ENCODE data around the gene AP2S1.

DNA sequence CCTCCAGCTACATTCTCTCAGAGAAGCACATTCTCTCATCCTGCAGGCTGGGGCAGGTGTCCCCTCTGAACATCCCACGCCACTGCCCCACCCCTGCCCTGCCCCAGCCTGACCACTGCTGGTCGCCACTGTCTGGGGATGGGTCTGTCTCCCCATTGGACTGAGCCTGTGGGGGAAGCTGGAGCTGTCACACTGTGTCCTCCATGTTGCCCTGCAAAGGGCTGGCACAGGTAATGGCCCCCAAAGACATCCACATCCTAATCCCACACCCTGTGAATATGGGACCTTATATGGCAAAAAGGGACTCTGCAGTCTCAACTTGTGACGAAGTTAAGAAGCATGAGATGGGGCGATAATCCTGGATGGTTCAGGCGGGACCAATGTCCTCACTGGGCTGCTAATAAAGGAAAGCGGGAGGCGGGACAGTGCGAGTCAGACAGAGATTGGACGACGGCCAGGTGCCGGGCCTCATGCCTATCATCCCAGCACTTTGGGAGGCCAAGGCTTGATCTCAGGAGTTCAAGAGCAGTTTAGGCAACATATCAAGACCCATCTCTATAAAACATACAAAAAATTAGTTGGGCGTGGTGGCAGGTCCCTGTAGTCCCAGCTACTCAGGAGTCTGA lies 9.1 kb downstream of the AP2S1 start:
- TF ChIP-seq CTCF (IDR thresholded peaks at IDR 0.05): no peak
- TF ChIP-seq POLR2A (IDR thresholded peaks at IDR 0.05; ENCODE audit: low read depth): no peak

Data from esophagus muscularis mucosa (tissue), 3 donors.